ENCODE measurements around the gene SH3BP2.

GRCh38 chr4:2767705-2768074 is 25.2 kb upstream of the SH3BP2 start:
- TF ChIP-seq, protein P1, sequence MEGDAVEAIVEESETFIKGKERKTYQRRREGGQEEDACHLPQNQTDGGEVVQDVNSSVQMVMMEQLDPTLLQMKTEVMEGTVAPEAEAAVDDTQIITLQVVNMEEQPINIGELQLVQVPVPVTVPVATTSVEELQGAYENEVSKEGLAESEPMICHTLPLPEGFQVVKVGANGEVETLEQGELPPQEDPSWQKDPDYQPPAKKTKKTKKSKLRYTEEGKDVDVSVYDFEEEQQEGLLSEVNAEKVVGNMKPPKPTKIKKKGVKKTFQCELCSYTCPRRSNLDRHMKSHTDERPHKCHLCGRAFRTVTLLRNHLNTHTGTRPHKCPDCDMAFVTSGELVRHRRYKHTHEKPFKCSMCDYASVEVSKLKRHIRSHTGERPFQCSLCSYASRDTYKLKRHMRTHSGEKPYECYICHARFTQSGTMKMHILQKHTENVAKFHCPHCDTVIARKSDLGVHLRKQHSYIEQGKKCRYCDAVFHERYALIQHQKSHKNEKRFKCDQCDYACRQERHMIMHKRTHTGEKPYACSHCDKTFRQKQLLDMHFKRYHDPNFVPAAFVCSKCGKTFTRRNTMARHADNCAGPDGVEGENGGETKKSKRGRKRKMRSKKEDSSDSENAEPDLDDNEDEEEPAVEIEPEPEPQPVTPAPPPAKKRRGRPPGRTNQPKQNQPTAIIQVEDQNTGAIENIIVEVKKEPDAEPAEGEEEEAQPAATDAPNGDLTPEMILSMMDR (IDR thresholded peaks at IDR 0.05; ENCODE audit: low read depth, low read length) = no peak
- TF ChIP-seq, protein P2, sequence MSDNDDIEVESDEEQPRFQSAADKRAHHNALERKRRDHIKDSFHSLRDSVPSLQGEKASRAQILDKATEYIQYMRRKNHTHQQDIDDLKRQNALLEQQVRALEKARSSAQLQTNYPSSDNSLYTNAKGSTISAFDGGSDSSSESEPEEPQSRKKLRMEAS (IDR thresholded peaks at IDR 0.05; ENCODE audit: low read depth, low read length) = no peak
- no peak for TF ChIP-seq POLR2A (IDR thresholded peaks at IDR 0.05; ENCODE audit: extremely low read depth, insufficient read length)

Data from NB4 (cell line).